NCI-H526 (cell line): Measurements from ENCODE around the gene FES.
"Not testable (repeated sequence)": the region's sequence is repeated elsewhere in the genome, so short reads cannot be mapped to it uniquely, and the experiment has no call there.

ENCODE experiments used
- DNase-seq, 2 experiments: peaks; one replicate each; lab custom pipeline; 2025; lab: John Stamatoyannopoulos, UW

FES gene

DNA sequence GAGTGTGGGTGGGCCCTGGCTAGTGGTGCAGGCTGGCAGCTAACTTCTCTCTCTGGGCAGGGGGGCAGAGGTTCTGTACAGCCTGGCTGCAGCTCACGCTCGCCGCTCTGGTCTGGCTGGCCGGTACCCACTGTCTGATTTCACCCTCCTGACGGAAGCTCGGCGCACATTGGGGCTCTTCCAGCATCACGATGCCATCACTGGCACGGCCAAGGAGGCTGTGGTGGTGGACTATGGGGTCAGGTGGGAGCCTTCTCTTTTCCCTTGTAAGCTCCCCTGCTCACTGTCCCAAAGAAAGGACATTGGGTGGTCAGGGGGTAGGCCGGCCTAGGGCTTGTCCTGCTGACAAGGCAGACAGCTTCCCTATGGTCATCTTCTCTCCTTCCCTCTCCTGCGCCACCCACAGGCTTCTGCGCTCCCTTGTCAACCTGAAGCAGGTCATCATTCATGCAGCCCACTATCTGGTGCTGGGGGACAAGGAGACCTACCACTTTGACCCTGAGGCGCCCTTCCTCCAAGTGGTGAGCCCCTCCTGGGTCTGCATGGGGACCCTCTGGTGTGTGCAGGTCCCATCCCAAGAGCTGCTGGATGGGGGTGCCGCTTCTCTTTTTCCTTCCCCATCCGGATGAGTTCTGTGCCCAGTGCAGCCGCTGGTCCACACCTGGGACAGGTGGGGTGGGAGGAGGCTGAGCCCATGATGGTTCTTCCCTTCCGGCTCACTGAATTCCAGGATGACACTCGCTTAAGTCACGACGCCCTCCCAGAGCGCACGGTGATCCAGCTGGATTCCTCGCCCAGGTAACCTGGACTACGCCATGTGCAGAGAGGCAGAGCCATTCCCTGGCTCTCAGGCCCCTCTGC, 26.4 kb downstream of the FES start:
- no peak for DNase-seq

DNA sequence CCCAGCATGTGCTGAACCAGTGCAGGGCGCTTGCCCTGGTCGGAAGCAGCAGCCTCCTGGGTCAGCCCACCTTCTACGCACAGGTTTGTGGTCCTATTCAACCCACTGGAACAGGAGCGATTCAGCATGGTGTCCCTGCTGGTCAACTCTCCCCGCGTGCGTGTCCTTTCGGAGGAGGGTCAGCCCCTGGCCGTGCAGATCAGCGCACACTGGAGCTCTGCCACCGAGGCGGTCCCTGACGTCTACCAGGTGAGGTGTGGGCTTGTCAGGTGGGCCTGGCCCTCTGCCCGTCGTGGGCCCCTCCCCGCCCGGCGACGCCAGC, 27.0 kb downstream of the FES start:
- no peak for DNase-seq

DNA sequence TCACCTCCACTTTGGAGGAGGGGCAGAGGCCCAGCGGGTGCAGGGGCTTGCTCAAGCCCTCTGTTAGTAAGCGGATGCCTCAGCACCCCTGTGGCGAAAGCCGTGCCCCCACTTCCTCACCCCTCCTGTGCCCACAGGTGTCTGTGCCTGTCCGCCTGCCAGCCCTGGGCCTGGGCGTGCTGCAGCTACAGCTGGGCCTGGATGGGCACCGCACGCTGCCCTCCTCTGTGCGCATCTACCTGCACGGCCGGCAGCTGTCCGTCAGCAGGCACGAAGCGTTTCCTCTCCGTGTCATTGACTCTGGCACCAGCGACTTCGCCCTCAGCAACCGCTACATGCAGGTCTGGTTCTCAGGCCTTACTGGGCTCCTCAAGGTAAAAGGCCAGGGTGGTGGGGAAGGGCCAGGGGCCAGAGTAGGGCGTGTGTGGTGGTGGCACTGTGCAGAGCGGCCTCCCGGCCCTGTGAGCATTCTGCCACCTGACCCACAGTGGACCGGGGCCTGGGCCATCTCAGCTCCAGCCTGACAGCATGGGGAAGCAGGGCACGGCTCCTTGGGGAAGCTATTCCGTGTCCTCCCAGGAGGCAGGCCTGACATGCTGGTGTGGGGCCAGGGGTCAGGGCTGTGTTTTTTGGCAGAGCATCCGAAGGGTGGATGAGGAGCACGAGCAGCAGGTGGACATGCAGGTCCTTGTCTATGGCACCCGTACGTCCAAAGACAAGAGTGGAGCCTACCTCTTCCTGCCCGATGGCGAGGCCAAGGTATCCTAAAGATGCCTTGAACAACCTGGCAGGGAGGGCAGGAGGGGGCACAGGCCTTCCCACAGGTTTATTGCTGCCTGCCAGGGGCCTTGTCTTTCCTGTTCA, 27.8 kb downstream of the FES start:
- DNase-seq = no peak

DNA sequence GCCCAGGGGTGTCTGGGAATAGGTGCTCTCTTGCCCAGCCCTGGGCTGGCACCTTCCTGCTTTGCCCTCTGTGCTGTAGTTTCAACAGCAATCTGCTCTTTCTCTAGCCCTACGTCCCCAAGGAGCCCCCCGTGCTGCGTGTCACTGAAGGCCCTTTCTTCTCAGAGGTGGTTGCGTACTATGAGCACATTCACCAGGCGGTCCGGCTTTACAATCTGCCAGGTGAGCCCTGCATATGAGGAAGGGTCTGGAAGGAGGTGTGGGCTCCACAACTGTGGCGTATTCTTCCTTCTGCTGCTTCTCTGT, 28.4 kb downstream of the FES start:
- no peak for DNase-seq

DNA sequence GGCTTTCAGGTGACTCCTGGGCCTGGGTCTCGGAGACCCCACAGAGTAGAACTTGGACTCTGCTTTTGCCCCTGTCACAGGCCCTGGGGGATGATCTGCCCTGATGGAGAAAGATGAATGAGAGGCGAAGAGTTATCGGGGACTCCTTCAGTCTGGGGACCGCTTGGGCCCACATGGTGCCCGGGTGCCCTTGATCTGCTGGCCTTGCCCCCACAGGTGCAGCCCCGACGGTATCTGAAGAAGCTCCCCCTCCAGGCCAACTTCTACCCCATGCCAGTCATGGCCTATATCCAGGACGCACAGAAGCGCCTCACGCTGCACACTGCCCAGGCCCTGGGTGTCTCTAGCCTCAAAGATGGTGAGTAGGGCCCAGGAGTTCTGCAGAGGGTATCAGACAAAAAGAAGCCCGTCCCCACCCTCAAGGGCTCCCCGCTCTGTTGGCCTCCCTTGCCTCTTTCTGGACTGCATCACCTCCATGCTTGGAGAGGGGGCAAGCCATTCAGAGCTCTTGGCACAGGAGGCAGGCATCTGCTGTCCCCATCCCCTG, 29.2 kb downstream of the FES start:
- no peak for DNase-seq

DNA sequence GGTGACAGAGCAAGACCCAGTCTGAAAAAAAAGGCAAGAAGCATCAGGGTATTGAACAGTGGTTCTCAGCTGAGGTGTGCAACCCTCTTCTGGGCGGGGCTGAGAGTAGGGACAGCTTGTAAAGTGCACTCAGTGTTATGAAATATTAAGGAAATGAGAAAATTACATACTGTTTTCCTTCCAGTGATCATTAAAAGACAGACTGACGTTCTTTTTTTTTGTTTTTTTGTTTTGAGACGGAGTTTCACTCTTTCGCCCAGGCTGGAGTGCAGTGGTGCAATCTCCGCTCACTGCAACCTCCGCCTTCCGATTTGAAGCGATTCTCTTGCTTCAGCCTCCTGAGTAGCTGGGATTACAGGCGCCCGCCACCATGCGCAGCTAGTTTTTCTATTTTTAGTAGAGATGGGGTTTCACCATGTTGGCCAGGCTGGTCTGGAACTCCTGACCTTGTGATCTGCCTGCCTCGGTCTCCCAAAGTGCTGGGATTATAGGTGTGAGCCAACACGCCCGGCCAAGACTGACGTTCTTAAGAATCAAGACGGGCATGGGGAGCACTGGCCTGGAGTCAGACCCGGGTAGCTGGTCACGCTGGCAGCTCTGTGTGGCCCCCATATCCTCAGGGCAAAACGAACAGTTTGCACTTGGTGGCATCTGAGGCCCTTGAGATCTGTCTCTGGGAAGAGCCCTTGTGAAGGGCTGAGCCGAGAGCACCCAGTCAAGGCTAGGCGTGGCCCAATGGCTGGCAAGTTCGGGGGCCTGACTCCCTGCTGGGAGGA, 30.2 kb downstream of the FES start:
- DNase-seq = no peak

DNA sequence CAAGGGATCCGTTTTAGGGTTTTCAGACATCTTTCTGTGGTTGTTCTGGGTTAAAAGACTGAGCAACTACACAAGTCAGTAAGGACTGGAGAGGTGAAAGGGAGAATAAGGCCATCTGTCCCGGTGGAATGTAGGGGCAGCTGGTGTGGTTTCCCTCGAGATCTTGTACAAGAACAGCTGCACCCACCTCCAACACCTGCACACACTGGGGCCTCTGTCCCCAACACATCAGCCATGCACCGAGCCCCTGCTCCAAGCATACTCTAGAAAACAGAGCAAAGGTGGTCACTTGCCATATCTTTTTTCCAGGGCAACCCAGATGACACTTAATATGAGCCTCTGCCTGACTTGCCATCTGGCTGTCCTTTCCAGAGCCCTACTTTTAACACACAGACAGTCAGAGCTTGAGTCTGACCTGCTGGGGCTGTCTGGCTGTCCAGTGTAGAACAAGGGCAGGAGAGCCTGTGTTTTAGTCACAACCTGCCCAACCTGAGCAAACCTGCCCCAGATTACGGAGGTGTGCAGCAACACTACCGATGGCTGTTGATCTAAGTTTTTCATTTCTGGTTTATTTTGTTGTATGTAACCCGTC, 31.0 kb downstream of the FES start:
- no peak for DNase-seq

DNA sequence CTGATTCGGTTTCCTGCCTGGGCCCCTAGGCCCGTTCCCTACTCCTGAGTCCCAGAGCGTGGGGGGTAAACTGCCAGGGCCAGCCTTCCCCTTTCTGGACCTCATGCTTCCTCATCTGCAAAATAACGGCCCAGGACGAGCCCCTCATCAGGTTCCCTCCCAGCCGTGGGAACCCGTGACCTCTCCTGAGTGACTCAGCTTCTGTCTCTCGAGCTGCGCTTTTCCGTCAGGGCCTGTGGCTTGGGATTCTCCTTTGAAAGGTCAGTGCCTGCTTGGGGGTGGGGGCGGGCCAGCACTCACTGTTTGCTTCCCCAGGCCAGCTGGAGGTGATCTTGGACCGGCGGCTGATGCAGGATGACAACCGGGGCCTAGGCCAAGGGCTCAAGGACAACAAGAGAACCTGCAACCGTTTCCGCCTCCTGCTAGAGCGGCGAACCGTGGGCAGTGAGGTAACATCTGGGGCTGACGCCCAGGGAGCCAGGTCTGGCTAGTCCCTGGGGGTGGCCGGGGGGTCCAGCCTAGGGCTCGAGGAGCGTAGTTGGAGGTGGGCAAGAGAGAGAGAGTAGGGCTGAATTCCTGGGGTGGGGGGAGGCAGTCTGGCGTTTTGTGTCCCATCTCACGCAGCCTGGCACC, 31.6 kb downstream of the FES start:
- no peak for DNase-seq

DNA sequence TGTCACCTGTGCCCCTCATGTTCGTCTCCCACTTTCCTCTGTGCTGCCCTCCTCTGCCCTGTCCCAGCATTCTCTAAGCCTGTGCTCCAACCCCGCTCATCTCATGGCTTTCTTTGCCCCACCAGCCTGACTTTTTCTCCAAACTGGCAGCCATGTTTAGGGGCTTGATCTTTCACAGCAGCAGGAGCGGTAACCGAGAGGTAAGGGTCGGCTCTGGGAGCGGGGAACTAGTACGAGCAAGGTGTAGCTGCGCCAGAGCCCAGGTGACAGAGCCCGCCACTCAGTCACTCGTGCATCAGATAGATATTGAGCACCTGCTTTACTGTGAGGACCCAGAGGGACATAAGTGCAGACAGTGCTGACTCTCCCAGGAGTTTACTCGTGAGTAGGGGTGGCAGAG, 32.2 kb downstream of the FES start:
- DNase-seq = no peak

DNA sequence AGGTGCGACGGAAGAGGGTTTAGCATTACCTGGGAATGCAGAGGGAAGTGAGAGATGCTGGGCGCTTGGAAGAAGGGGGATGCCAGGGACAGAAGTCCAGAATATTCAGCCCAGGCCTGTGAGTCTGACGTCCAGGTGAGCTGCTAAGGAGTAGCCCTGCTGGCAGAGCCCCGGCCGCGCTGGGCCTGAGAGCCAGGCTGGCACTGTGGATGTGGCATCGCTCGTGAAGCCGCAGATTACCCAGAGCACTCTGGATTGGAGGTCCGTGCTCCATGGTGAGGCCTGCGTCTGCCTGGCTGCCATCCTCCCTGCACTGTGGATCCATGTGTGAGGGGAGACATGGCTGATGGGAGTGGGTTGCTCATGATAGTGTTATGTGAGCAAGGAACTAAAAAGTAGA, 33.3 kb downstream of the FES start:
- DNase-seq = no peak

DNA sequence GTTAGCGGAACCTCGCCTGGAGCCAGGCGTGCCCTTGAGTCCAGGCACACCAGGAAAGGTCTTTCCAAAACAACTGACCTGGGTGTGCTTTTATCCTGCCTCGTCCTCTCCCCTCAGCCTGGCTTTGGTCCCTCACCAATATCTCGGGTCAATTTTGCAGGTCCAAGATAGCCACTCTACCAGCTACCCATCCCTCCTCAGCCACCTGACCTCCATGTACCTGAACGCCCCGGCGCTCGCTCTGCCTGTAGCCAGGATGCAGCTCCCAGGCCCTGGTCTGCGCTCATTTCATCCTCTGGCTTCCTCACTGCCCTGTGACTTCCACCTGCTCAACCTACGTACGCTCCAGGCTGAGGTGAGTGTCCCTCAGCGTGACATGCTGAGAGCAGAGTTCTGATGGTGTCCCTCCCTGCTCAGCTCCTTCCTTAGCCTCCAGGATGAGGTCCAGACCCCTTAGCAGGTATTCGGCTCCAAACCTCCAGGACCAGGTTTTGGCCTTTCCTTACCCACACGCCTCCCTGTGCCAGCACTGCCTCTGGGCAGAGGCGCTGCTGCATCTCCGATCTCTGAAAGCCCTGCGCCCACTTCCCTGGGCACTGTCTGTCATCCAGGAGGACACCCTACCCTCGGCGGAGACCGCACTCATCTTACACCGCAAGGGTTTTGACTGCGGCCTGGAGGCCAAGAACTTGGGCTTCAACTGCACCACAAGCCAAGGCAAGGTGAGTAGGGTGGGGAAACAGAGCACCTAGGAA, 33.9 kb downstream of the FES start:
- DNase-seq = no peak

DNA sequence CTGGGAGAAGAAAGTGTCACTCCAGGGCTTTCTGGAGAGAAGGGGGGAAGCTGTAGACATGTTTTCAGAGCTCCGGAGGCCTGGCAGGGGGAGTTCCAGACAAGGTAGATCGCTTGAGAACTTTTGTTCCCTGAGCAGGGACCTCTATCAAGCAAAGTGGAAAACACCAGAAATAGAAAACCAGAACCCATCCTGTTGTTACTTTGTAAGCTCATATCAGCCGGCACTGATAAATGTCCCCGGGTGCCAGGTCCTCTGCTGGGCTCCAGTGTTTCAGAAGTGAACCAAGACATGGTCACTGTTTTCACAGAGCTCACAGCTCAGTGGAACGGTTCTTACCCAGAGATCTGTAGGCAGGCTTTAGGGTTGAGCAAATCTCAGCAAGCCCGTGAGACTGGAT, 34.5 kb downstream of the FES start:
- no peak for DNase-seq

DNA sequence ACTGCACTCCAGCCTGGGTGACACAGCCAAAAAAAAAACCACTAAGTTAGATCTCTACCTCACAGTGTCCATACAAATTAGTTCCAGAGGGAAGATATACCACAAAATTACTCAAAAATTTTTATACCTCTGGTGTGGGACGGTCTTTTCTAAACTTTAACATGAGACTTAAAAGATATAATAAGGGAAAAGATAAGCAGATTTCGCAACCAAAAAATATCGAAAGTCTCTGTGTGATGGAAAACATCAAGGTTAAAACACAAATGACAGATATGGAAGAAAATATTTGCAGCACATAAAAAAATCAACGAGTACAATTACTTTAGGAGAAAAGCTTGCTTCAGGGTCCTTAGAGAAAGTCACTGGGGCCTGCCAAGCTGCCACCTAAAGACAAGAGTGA, 37.6 kb downstream of the FES start:
- no peak for DNase-seq

DNA sequence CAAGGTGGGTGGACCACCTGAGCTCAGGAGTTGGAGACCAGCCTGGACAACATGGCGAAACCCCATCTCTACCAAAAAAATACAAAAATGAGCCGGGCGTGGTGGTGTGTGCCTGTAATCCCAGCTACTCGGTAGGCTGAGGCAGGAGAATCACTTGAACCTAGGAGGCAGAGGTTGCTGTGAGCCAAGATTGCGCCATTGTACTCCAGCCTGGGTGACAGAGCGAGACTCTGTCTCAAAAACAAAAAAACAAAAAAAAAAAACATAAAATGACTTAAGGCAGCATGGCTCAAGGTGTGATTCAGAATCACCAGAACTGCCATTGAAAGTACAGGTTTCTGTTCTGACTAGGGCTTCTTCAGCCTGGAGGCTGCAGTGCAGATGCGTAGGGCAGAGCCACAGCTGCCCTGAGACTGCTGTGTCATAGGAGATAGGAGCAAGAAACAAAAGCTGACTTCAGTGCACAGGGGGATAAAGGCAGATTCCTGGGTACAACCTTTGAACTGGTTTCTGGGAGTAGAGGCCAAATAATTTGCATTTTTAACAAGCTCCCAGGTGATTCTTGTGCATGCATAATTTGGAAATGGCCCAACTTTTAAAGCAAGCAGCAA, 38.5 kb downstream of the FES start:
- DNase-seq = peak; percentile 69 to 74

DNA sequence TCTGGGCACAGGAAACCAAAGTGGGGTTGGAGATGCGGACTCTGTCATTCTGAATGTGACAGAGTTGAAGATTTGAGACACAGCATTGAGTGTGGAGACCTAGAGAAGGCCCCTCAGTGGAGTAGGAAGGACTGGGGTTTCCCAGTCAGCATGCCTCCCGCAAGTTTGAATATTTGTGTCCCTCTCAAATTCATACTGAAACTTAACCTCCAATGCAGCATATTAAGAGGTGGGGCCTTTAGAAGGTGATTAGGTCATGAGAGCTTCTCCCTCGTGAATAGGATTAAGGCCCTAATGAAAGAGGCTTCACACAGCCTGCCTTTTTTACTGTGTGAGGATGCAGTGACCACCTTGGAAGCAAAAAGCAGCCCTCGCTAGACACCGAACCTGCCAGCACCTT, 40.1 kb downstream of the FES start:
- DNase-seq = no peak

DNA sequence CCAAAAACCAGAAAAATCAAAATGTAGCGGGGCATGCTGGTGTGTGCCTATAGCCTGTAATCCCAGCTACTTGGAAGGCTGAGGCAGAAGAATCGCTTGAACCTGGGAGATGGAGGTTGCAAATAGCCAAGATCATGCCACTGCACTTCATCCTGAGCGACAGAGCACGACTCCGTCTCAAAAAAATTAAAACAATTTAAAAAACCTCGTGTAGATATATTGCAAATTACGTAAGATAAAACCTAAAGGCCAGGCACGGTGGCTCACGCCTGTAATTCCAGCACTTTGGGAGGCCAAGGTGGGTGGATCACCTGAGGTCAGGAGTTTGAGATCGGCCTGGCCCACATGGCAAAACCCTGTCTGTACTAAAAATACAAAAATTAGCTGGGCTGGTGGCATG, 42.5 kb downstream of the FES start:
- DNase-seq = not testable (repeated sequence)

DNA sequence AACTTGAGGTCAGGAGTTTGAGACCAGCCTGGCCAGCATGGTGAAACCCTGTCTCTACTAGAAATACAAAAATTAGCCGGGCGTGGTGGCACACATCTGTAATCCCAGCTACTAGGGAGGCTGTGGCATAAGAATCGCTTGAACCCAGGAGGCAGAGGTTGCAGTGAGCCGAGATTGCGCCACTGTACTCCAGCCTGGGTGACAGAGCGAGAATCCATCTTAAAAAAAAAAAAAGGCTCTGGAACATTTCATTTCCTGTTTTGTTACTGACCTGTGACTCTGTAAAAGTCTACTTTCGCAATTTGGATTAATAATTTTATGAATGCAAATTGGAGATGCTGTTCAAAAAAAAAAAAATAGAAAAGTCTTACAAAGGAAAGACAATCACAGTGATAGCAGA, 43.8 kb downstream of the FES start:
- not testable (repeated sequence) for DNase-seq

DNA sequence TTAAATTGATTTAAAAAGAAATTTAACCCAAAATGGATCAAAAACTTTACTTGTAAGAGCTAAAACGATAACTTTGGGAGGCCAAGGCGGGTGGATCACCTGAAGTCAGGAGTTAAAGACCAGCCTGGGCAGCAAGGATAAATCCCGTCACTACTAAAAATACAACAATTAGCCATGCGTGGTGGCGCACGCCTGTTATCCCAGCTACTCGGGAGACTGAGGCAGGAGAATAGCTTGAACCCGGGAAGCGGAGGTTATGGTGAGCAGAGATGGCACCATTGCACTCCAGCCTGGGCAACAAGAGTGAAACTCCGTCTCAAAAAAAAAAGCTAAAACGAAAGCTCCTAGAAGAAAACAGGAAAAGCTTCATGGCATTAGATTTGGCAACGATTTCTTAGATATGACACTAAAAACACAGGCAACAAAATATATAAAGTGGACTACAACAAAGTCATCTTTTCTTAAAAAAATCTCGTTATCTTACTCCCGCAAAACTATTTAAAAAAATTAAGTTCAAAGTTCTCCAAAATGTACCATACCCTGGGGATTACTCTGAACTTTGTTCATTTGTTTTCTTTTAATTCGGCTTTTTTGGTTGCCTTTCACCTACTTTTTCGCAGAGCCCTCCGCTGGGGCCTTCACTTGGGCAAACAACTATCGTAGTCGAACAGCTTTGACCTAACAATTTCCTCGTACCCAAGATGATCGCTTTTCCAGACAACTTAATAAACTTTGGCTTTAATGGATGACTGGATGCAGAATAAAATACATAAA, 45.1 kb downstream of the FES start:
- no peak for DNase-seq

DNA sequence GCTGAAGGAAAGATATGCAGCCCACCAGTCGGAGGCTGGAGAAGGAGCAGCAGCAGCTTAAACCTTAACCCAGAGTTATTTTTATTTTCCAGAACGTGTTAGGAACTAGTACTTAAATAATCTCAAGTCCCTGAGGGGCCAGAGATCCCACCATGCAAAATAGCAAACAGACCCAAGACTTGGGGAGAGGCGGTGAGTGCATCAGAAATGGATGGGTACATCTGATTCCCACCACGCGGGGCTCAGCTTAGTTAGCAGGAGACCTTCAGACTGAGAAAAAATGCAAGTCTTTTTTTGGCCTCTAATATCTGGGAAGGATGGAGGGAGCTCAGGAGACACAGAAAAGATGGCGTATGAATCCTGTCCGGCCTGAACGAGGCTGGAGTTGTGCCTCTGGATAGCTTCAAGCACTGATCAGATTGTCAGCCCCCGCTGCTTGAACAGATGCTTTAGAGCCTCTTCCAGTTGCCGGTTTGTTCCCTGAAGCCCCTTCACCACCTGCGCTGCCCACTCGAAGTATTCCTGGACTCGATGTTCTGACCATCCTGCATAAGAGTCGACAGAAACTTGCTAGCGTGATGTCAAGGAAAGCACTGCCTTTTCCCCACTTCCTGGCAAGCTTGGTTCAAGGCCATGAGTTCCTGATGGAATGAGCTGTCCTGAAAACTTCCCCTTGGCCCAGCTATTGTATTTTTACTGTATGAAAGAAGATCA, 46.7 kb downstream of the FES start:
- no peak for DNase-seq
